Natural killer cell treated with Interleukin-12 subunit alpha and Interleukin-12 subunit beta and Interleukin-15 and Interleukin-18, amount 100 ng/mL, for 72 hours (primary cell): ENCODE data around the gene PTTG1IP2. TPM values are rescaled to one million over a fixed set of nuclear protein-coding genes. Genes with fewer than 3 reads are reported as not detected.
"Not testable (repeated sequence)": the region's sequence is repeated elsewhere in the genome, so short reads cannot be mapped to it uniquely, and the experiment has no call there.

Experiments
- ATAC-seq, 2 donors: fragments of 150-1000 bp; cut with Tn5 transposase in 1 of 2; sonication (Bioruptor Pico), chemical (Tn5 transposase) in 1 of 2; 2 replicates each; pipeline ENCODE4 v1.10.0; 2021
- DNase-seq: peaks from one replicate; pipeline ENCODE4 v3.0.0; 2022; ENCODE audit warnings: low spot score
- H3K27ac Mint-ChIP-seq, 2 donors: 1 replicate in 1 of 2; 2 replicates in 1 of 2; pipeline ENCODE4 v1.8.0; 2022; ENCODE audit warnings: mixed read lengths in 2 of 2, mild to moderate bottlenecking in 1 of 2, moderate library complexity in 1 of 2
- H3K27me3 Mint-ChIP-seq, 2 donors: 1 replicate in 1 of 2; 2 replicates in 1 of 2; pipeline ENCODE4 v1.8.0; 2022; ENCODE audit warnings: mixed read lengths in 2 of 2
- H3K36me3 Mint-ChIP-seq: one replicate; pipeline ENCODE4 v1.8.0; 2022; ENCODE audit warnings: mixed read lengths
- H3K4me1 Mint-ChIP-seq, 2 donors: 1 replicate in 1 of 2; 2 replicates in 1 of 2; pipeline ENCODE4 v1.8.0; 2022; ENCODE audit warnings: low read depth in 2 of 2, mixed read lengths in 2 of 2, mild to moderate bottlenecking in 1 of 2
- H3K4me3 Mint-ChIP-seq: one replicate; pipeline ENCODE4 v1.8.0; 2022; ENCODE audit warnings: mixed read lengths
- H3K9me3 Mint-ChIP-seq: 2 replicates; pipeline ENCODE4 v1.8.0; 2022; ENCODE audit warnings: mixed read lengths
- total RNA-seq, 2 donors: library from RNA; stranded (reverse); gene quantifications; one replicate each; pipeline ENCODE4 v1.2.3, GENCODE V29; 2022

PTTG1IP2 gene
- total RNA-seq, 2 donors from 2014 or later = not detected

DNA sequence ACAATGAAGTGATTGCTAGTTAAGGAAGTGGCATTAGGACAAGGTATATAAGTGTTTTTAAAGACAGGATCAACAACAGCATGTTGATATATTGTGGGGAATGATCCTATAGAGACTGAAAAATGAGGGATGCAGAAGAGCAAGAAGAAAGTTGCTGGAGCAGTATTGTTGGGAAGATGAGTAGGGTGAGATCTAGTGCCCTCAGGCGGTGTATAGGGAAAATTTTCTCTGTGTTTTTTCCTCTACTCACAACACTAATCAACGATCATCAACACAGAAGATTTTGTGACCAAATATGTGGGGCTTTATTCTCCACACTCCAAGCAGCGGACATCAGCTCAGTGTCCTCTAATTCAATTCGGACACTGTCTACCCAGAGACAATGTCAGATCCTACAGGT lies 9.6 kb upstream of the PTTG1IP2 start:
- Mint-ChIP-seq H3K27ac (no peak overlapping the region), H3K9me3 (peaks cover 4% of the 10 kb centered on the region), H3K27me3 (peaks cover 16 to 26% of the 10 kb centered on the region in 2 donors), H3K4me3 (no peak overlapping the region), H3K36me3 (peaks cover 8% of the 10 kb centered on the region), H3K4me1 (peaks cover 13% of the 10 kb centered on the region in 2 donors)
- ATAC-seq (no peak), DNase-seq (no peak)

DNA sequence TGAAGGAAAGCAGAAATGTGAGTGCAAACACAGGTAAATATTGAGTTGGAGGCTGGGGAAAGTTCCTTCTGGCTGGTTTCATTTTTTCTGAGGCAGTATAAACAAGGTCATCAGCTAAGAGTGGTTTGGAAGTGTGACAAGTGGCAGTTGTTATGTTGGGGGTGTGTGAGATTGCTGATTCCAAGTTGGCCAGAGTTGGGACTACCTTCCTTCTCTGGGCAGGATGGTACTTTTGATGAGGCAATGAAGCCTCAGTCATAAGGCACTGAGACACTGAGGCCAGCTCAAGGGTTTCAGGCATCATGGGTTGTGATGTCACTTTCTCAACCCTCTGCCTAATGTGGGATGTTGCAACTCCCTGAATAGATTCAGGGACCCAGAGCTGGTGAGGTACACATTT lies 8.2 kb upstream of the PTTG1IP2 start:
- ATAC-seq = no peak
- no peak overlapping the region for H3K27ac Mint-ChIP-seq
- peaks cover 19% of the 10 kb centered on the region for H3K36me3 Mint-ChIP-seq

DNA sequence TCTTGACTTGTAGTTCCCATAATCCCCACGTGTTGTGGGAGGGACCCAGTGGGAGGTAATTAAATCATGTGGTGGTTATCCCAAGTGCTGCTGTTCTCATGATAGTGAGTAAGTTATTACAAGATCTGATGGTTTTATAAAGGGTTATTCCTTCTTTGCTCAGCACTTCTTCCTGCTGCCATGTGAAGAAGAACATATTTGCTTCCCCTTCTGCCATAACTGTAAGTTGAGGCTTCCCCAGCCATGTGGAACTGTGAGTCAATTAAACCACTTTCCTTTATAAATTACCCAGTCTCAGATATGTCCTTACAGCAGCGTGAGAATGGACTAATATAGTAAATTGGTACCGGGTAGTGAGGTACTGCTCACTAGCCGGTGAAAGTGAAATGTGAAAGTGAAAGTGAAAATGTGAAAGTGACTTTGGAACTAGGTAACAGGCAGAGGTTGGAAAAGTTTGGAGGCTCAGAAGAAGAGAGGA lies 6.2 kb upstream of the PTTG1IP2 start:
- ATAC-seq = peak in 1 of 2 donors; percentile 45
- H3K27ac Mint-ChIP-seq = peak overlapping the region in 1 of 2 donors; percentile 13

More for the DNA sequence above, 8.2 kb upstream of the PTTG1IP2 start:
- Mint-ChIP-seq H3K4me1 (peaks cover 7% of the 10 kb centered on the region in 2 donors), H3K9me3 (peaks cover 4% of the 10 kb centered on the region), H3K4me3 (no peak overlapping the region), H3K27me3 (peaks cover 5 to 13% of the 10 kb centered on the region in 2 donors)
- DNase-seq = no peak

DNA sequence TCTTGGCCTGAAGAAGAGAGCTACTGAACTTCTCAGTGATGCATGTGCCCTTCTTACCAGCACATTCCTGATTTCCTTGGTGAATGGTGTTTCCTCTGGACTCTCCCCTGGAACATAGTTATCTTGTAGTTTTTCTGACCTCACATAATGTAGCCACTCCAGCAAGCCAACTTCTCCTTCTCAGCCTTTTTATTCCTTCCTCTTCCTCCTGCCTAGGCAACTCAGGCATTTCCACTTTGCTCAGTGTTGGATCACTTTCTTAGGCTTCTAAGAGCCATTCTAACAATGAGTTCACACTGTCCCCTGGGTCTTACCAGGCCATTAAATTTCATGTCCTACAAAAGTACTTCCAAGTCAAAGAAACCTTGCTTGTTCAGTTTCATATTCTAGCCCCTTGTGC lies 3.6 kb upstream of the PTTG1IP2 start:
- Mint-ChIP-seq H3K27me3 (peaks cover 0 to 2% of the 10 kb centered on the region in 2 donors), H3K4me1 (peaks cover 7% of the 10 kb centered on the region in 2 donors)

More for the DNA sequence above, 6.2 kb upstream of the PTTG1IP2 start:
- H3K4me3 Mint-ChIP-seq = peak overlapping the region; percentile 38
- H3K9me3 Mint-ChIP-seq, H3K27me3 Mint-ChIP-seq, H3K4me1 Mint-ChIP-seq, DNase-seq: not testable (repeated sequence)
- peaks cover 19% of the 10 kb centered on the region for H3K36me3 Mint-ChIP-seq

DNA sequence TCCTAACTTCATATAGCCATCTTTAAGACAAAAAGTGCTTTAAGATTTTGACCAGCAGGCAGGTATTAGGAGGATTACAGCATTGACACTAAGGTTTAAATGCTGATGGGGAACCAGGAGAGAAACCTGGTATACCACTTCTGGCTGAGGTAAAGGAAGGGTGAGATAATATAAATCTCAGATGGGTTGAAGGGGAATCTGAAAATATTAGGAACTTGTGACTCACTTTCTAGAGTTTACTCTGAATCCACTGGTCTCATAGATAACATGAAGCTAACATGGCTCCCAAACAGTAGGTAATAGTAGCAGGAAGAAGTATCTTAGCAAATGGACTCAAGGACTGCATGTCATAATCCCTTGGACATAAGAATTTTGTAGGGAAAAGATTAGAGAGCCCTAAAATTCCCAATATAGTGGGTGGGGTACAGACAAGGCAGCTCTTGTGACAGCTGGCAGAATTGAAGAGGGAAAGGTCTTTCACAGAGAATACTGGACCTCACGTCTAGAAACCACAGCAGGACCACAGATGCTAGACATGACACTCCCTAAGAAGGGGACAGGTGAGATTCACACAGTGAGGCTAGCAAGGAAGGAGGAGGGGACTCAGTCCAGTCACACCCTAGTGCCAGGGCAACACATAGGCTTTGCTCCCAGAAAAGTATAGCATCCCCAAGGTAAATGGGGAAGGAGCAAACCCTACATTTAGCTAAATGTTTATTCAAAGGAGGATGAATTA lies 3.5 kb downstream of the PTTG1IP2 start:
- Mint-ChIP-seq H3K27me3 (peaks cover 15 to 25% of the 10 kb centered on the region in 2 donors), H3K36me3 (no peaks in the 10 kb centered on the region), H3K9me3 (no peaks in the 10 kb centered on the region), H3K27ac (no peak overlapping the region), H3K4me1 (no peaks in the 10 kb centered on the region), H3K4me3 (no peak overlapping the region)
- no peak for ATAC-seq
- no peak for DNase-seq

More for the DNA sequence above, 3.6 kb upstream of the PTTG1IP2 start:
- Mint-ChIP-seq H3K36me3 (peaks cover 19% of the 10 kb centered on the region), H3K27ac (no peak overlapping the region), H3K9me3 (peaks cover 4% of the 10 kb centered on the region), H3K4me3 (no peak overlapping the region)
- no peak for ATAC-seq
- DNase-seq = no peak

DNA sequence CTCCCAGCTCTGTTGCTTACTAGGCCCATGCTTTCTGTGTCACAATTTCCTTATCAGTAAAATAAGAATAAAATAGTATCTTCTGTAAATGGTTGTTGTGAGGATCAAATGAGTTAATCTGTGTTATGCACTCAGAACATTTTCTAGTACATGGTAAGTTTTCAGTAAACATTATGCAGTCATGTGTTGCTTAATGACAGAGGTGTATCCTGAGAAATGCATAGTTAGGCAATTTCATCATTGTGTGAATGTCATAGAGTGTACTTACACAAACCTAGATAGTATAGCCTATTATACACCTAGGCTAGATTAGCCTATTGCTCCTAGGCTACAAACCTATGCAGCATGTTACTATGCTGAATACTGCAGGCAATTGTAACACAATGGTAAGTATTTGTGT lies 4.4 kb downstream of the PTTG1IP2 start:
- H3K36me3 Mint-ChIP-seq = no peaks in the 10 kb centered on the region
- DNase-seq = no peak
- H3K27ac Mint-ChIP-seq = no peak overlapping the region
- ATAC-seq = no peak
- H3K9me3 Mint-ChIP-seq = no peaks in the 10 kb centered on the region
- H3K27me3 Mint-ChIP-seq = peaks cover 15 to 25% of the 10 kb centered on the region in 2 donors
- no peak overlapping the region for H3K4me3 Mint-ChIP-seq
- H3K4me1 Mint-ChIP-seq = no peaks in the 10 kb centered on the region

DNA sequence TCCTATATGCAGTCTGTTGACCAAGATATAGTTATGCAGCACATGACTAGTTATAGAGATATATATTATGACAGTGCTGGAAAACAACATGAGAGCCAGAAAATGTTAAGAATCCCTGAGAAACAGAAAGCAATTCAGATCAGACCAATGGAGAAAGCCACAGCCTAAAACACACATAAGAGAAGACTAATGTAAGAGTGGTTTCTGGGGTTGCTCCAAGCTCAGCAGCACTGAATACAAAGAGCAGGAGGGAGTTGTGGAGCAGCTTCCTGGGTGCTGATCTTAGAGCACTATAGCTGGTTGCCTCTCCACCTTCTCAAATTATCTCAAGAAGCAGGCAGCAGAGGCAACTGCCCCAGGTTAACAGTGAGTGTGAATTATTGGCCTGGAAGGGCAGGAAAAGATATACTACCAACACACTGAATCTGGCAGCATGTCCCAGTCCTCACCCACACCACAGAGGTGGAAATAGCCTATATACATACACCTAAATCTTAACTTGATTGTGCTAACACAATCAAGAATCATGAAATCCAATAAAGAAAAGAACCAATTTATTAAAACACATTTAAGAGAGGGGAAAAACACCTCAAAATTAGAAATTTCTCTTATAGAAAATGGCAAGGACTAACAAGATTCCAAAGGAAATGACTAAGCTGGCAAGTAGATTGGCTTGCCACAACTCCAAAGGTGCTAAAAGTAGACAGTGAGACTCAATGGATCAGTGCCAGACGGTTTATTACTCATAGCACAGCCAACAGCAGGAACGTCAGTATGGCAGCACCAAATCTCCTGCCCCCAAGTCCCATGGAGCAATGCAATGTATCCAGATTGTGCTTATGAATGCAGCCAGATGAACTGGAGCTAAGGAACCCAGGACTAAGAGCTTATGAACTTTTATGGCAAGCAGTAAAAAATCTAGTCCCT lies 5.1 kb downstream of the PTTG1IP2 start:
- H3K36me3 Mint-ChIP-seq = no peaks in the 10 kb centered on the region
- no peak for ATAC-seq
- no peak for DNase-seq
- no peaks in the 10 kb centered on the region for H3K9me3 Mint-ChIP-seq
- H3K27ac Mint-ChIP-seq = no peak overlapping the region
- no peaks in the 10 kb centered on the region for H3K4me1 Mint-ChIP-seq
- no peak overlapping the region for H3K4me3 Mint-ChIP-seq
- H3K27me3 Mint-ChIP-seq = peaks cover 15 to 25% of the 10 kb centered on the region in 2 donors

DNA sequence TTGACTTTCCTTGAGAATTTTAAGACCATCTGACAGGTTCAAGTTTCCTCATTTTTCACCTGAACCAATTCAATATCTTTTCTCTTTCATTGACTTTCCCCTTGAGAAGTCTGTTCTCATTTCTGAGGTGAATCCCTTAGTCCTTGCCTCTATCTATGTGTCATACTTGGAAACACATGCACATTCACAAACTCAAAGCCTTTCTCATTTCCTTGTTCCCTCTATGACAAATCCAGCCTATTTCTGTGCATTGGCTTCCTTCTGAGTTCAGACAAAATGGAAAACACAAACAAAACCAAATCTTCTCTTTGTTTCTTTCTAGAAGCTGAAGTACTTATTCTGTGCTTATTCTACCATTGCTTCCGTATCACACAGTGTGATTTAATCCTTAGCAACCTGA lies 13.8 kb downstream of the PTTG1IP2 start:
- ATAC-seq (no peak), DNase-seq (no peak)
- Mint-ChIP-seq H3K9me3 (no peaks in the 10 kb centered on the region), H3K27me3 (peaks cover 8 to 13% of the 10 kb centered on the region in 2 donors), H3K27ac (no peak overlapping the region), H3K36me3 (no peaks in the 10 kb centered on the region), H3K4me1 (no peaks in the 10 kb centered on the region), H3K4me3 (no peak overlapping the region)

DNA sequence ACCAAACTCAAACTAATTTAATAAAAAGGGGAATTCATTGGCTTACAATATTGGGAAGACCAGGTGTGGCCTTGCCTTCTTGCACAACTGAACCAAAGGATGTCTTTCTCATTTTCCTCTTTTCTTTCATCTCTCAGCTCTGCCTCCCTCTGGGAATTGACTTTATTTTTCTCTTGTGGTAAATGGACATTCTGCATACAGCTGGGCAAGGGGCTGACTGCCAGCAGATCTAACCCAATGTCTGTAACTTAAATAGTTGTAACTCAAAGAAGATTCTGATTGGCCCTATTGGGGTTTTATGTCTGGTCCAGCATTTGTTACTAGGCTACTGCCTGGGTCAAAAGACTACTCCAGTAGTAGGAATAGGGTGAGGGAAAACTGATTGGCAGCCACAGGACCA lies 15.3 kb downstream of the PTTG1IP2 start:
- Mint-ChIP-seq H3K27ac (no peak overlapping the region), H3K36me3 (no peaks in the 10 kb centered on the region), H3K4me1 (no peaks in the 10 kb centered on the region), H3K4me3 (no peak overlapping the region), H3K9me3 (no peaks in the 10 kb centered on the region), H3K27me3 (peaks cover 8 to 19% of the 10 kb centered on the region in 2 donors)
- DNase-seq (no peak), ATAC-seq (no peak)

DNA sequence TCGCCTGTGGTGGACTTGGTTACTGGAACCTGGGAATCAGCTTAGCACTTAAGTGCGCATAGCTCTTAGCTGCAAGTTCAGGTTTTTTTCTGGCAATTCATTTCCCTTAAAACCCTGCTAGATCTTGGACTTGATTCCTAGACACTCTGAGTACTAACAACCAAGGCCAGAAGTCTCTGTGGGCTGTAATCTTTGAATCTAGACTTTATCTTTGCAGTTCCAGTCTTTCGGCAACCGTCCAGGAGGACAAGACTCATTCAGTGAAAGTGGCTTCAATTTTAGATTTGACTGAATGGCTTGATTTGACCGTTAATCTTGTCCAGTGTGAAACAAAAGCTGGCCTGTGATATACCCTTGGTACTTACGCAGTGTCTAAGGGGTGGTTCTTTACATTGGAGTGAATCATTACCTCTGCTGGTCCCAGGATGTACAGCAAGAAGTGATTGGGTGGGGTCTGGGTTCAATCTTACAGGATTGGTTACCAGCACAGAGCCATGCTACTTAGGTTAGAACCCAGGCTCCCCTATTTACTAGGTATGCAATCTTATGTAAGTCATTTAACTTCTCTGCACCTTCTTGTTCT lies 16.4 kb downstream of the PTTG1IP2 start:
- no peaks in the 10 kb centered on the region for H3K36me3 Mint-ChIP-seq
- peaks cover 8 to 25% of the 10 kb centered on the region in 2 donors for H3K27me3 Mint-ChIP-seq
- H3K4me1 Mint-ChIP-seq = no peaks in the 10 kb centered on the region
- DNase-seq (no peak), ATAC-seq (no peak)
- H3K4me3 Mint-ChIP-seq = no peak overlapping the region
- no peak overlapping the region for H3K27ac Mint-ChIP-seq
- no peaks in the 10 kb centered on the region for H3K9me3 Mint-ChIP-seq

DNA sequence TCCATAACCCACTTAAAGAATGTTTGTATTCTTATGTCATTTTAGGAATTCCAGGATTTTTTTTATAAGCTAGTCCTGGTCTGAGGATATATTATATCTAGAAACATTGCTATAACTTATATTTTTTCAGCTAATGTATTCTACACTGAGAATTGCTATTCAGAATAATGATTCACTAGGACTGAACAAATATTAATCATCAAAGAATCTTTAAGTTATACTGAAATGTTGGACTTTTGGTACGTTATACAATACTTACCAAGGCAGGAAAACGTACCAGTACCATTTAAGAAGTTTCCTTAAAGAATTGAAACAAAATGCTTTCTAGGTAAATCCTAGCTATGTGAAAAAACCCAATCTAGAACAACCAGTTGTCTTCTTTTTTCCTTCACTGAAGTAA lies 18.4 kb downstream of the PTTG1IP2 start:
- Mint-ChIP-seq H3K27me3 (peaks cover 8 to 25% of the 10 kb centered on the region in 2 donors), H3K36me3 (no peaks in the 10 kb centered on the region), H3K9me3 (no peaks in the 10 kb centered on the region), H3K4me3 (no peak overlapping the region), H3K4me1 (no peaks in the 10 kb centered on the region), H3K27ac (no peak overlapping the region)
- DNase-seq (no peak), ATAC-seq (no peak)

DNA sequence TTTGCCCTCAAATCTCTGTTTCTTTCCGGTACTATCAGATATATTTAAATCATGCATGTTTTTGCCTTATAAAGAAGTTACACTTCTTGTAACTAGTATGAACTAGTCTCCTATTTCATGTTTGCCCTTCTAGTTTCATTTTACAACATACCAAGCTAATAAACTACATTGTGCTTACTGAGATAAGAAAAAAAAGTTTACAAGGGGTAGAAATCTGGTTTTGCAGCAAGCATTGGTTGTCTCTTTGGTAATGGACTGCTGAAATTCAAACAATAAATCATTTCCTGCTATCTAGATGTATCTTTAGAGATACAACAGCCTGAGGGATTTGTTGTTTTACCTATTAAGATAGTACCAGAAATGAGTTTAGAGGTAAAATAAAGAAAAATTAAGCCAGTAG lies 18.8 kb downstream of the PTTG1IP2 start:
- Mint-ChIP-seq H3K27ac (no peak overlapping the region), H3K27me3 (peaks cover 7 to 25% of the 10 kb centered on the region in 2 donors), H3K36me3 (no peaks in the 10 kb centered on the region), H3K4me3 (no peak overlapping the region), H3K4me1 (no peaks in the 10 kb centered on the region), H3K9me3 (no peaks in the 10 kb centered on the region)
- ATAC-seq (no peak), DNase-seq (no peak)

DNA sequence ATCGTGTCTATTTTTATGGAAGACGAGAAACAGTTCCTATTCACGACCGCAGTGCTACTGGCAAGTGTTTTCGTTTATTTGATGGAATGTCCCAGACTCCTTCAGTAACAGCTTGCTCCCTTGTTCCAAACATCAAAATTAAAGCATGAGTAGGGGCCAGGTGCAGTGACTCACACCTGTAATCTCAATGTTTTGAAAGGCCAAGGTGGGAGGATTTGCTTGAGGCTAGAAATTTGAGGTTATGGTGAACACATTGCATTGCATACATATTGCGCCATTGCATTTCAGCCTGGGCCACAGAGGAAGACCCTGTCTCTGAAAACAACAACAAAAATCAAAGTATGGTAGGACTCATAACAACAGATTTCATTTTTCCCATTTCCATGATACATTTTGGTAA lies 22.8 kb downstream of the PTTG1IP2 start:
- DNase-seq (no peak), ATAC-seq (no peak)
- Mint-ChIP-seq H3K36me3 (no peaks in the 10 kb centered on the region), H3K27me3 (peaks cover 2 to 12% of the 10 kb centered on the region in 2 donors), H3K27ac (no peak overlapping the region), H3K4me1 (no peaks in the 10 kb centered on the region), H3K9me3 (no peaks in the 10 kb centered on the region), H3K4me3 (no peak overlapping the region)
